ENCODE measurements around the gene LRRN2. TPM values are rescaled to one million over a fixed set of nuclear protein-coding genes. Genes with fewer than 3 reads are reported as not detected.

The LRRN2 gene
- total and polyA plus RNA-seq, 9 of the 15 experiments (the other 6 are each of a cell fraction or from before 2014, with no cell fraction given) = 0.05 TPM; not detected in 8

GRCh38 chr1:204624631-204625216 lies 60.8 kb downstream of the LRRN2 start (continued):
- TF ChIP-seq UBTF (IDR thresholded peaks at IDR 0.05; ENCODE audit: borderline replicate concordance in 1 of 2, low read depth in 2 of 2, low read length in 2 of 2) (no peak), ZFP91 (CRISPR knock-in tag; IDR thresholded peaks at IDR 0.05) (no peak), ZNF184 (CRISPR knock-in tag; IDR thresholded peaks at IDR 0.05) (no peak), ZNF561 (CRISPR knock-in tag; conservative IDR thresholded peaks at IDR 0.05) (no peak), POLR2AphosphoS5 (IDR thresholded peaks at IDR 0.05; ENCODE audit: control insufficient read depth, insufficient read depth, low read depth, low read length) (peak; percentile 60; the same call in 1 of the 2 replicates), HDAC1 (IDR thresholded peaks at IDR 0.05) (peak in 1 of 2 experiments; percentile 21; a peak in 1 of 4 replicates), ZZZ3 (IDR thresholded peaks at IDR 0.05) (no peak), RBM15 (IDR thresholded peaks at IDR 0.05; ENCODE audit: insufficient read depth, low read length) (no peak), HDAC6 (IDR thresholded peaks at IDR 0.05; ENCODE audit: low read depth, low read length) (no peak), HDGF (IDR thresholded peaks at IDR 0.05) (no peak), ZNF398 (CRISPR knock-in tag; IDR thresholded peaks at IDR 0.05) (no peak), ETV1 (tag; conservative IDR thresholded peaks at IDR 0.05; ENCODE audit: low read depth) (no peak), ZNF655 (CRISPR knock-in tag; IDR thresholded peaks at IDR 0.05) (no peak), JUN (IDR thresholded peaks at IDR 0.05; ENCODE audit: borderline replicate concordance, low read depth, low read length) (no peak), JUN (CRISPR knock-in tag; IDR thresholded peaks at IDR 0.05; ENCODE audit: borderline replicate concordance) (0 out of 2 replicates have a peak, but pooled peaks have one; percentile 26), FOXK2 (conservative IDR thresholded peaks at IDR 0.05 in 1 of 2, IDR thresholded peaks at IDR 0.05 in 1 of 2; ENCODE audit: low read depth in 2 of 2) (no peak), ZNF644 (tag; IDR thresholded peaks at IDR 0.05; ENCODE audit: low read depth) (no peak), RBM14 (IDR thresholded peaks at IDR 0.05; ENCODE audit: borderline replicate concordance, insufficient read depth, low read depth, low read length) (no peak), ZBTB2 (IDR thresholded peaks at IDR 0.05) (no peak)

Data from K562 (cell line).